Left cardiac atrium (tissue), 4 donors: ENCODE data around the gene GTF2I. TPM values are rescaled to one million over a fixed set of nuclear protein-coding genes. Genes with fewer than 3 reads are reported as not detected.
A peak's percentile ranks its signal among the peaks of the same experiment; 100 is the strongest.
"Not testable (repeated sequence)": the region's sequence is repeated elsewhere in the genome, so short reads cannot be mapped to it uniquely, and the experiment has no call there.

Experiments used
- ATAC-seq, 2 donors: fragments of 200-7000 bp; cut with Tn5 transposase; one replicate each; pipeline ENCODE4 v1.9.1; 2020; ENCODE audit warnings: mild to moderate bottlenecking in 2 of 2, moderate library complexity in 2 of 2
- DNase-seq: peaks from one replicate; pipeline ENCODE4 v3.0.0-alpha.2; 2020
- intact Hi-C, 2 donors: fragments of 100-400 bp; cut with DNase I; formaldehyde crosslinking; loops; one replicate each; pipeline versions ENCODE4 v1.14.1 to v1.15.1; 2022 to 2023
- total RNA-seq, 2 donors: library from RNA; stranded (reverse); fragmentation: NEBNext Ultra II Directional; extraction: Animal tissue kit (Norgen Biotek cat#: 25700); gene quantifications; one replicate each; pipeline ENCODE4 v1.2.1, GENCODE V29; 2021
- donor health status: DM: no; HTN: yes; CAD: no.
- donor health status: DM: no; HTN: yes; CAD: no; lungs with severe emphysema.
- donor health status: DM: yes; HTN: yes; CAD: no.
- donor health status: Dilated cardiomyopathy.

Gene GTF2I
- total RNA-seq, 2 donors from 2014 or later = 131 to 132 TPM

- no peak for ATAC-seq
- DNase-seq = no peak
- intact Hi-C loops = no loop called here
Measured at GRCh38 chr7:74690474-74690873, 33.0 kb downstream of the GTF2I start.

- ATAC-seq, DNase-seq, intact Hi-C loops: not testable (repeated sequence)
Measured at GRCh38 chr7:74704419-74704818, 46.9 kb downstream of the GTF2I start.

- intact Hi-C loops = no loop called here
- ATAC-seq (no peak), DNase-seq (no peak)
Measured at GRCh38 chr7:74707238-74707637, 49.7 kb downstream of the GTF2I start.

GRCh38 chr7:74708569-74709275, 51.2 kb downstream of the GTF2I start:
- intact Hi-C loops = no loop called here
- no peak for ATAC-seq
- DNase-seq = no peak

GRCh38 chr7:74709880-74710671, 52.6 kb downstream of the GTF2I start:
- intact Hi-C loops = no loop called here
- DNase-seq (no peak), ATAC-seq (no peak)

DNA sequence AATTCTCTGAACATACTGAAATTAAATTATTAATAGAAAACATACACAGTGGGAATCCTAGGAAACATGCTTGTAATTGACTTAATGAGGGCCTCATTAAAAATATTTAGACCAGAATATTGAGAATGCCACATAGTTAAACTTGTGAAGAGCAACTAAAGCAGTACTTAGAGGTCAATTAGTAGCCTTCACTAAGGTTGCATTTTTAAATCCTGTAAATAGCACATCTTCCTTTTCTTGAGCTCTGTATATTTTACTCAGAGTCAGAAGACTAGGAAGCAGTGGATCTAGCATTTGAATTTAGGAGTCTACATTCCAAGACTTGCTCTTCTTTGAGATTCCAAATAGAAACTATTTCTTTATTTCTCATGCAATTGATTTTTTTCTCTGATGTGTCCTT, 56.0 kb downstream of the GTF2I start:
- ATAC-seq (no peak), DNase-seq (no peak)
- intact Hi-C loops = no loop called here

- DNase-seq (no peak), ATAC-seq (no peak)
- intact Hi-C loops = no loop called here
Measured at GRCh38 chr7:74717889-74718288, 60.4 kb downstream of the GTF2I start.

GRCh38 chr7:74718336-74718735, 60.8 kb downstream of the GTF2I start:
- no peak for ATAC-seq
- DNase-seq = no peak
- intact Hi-C loops = no loop called here

DNA sequence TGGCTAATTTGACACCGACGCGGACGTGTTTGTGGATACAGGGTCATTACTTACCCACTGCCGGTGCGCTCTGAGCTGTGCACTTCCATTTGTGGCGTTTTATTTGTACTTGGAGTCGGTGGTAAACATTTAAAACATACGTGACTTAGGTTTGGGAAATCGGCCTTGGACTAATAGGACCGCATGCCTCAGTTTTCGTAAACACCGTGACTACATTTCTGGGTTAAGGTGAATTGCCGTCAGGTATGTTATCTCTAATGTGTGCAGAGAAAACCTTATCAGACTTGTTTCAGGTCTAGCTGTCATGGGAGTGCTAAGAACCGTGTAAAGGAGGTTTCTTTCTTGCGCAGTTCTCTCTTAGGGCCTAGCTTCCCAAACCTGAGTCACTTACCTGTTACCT, 64.6 kb downstream of the GTF2I start:
- DNase-seq = no peak
- intact Hi-C loops = no loop called here
- no peak for ATAC-seq

DNA sequence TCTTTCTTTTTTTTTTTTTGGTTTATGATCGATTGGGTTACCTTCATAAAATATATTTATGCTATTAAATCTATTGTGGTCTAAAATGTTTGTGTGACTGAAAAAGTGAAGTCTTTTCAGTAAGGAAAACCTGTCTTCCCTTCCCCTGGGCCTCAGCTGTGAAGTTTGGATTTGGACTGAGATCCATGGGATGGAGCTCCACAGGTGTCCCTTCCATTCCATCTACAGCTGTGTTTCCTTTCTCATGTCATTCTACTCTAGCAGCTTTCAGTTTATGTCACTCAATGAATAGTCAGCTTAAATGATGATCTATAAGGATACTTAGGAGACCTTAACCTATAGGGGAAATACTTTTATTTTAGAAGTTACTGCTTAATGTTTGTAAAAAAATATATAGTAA, 68.3 kb downstream of the GTF2I start:
- intact Hi-C loops = no loop called here
- ATAC-seq (no peak), DNase-seq (no peak)

- DNase-seq = no peak
- ATAC-seq = no peak
- intact Hi-C loops = no loop called here
Measured at GRCh38 chr7:74726309-74727101, 69.0 kb downstream of the GTF2I start.

DNA sequence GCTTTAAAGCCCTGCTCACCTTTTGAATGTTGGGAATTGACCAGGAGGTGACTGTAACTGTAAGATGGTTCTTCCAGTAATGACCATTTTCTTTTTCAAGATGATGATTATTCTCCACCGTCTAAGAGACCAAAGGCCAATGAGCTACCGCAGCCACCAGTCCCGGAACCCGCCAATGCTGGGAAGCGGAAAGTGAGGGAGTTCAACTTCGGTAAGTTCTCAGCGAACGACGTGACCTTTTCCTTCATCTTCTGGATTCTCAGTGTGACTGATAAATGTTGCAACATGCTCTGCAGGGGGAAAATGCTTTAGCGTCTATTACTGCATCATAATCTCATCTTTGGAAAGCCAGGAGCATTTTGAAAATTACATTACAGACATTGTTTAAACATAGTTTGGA, 71.2 kb downstream of the GTF2I start:
- DNase-seq, ATAC-seq, intact Hi-C loops: not testable (repeated sequence)

DNA sequence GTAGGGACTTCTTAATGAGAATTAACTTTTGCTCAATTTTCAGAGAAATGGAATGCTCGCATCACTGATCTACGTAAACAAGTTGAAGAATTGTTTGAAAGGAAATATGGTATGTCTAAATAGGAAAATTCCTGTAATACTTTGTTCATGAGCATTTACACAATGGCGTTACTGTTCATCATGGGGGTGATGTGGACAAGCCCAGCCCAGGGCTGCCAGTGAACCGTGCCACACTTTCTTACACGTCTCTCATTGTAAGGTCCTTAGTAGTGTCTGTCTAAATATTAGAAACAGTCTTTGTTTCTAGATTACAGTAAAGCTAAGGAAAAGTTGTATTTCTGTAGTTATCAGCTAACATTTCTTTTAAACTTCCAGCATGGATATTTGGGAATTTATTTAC, 72.7 kb downstream of the GTF2I start:
- intact Hi-C loops, DNase-seq, ATAC-seq: not testable (repeated sequence)

DNA sequence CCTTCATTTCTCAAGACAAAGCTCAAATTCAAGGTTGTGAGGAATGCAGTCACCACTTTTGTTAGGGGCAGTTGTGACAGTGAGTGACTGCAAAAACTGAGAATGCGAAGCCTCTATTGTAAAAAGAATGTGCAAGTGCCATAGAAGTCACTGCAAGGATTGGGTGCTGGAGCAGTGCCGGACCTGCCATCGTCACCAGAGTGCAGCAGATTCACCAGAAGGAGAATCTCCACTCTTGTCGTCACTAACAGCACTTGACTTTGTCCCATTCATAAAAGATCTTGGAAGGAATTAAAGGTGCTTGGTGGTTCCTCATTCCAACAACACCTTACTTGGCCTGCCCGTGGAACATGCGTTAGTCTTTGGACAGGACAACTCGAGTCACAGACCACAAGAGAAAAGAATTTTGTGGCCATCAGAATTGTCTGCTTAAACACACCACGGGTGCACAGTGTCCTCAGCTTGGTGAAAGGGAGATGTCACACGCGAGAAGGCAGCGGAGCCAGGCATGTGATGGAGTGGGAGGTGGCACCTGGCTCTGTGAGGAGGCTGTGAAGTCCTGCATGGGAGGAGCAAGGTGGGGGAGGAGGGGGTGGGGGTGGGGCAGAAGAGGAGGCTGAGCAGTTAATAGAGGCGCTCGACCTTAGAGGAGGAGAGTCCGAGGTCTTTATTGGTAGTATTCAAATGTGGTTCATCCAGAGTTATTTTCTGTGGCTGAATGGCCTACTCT, 82.6 kb downstream of the GTF2I start:
- DNase-seq, ATAC-seq, intact Hi-C loops: not testable (repeated sequence)

DNA sequence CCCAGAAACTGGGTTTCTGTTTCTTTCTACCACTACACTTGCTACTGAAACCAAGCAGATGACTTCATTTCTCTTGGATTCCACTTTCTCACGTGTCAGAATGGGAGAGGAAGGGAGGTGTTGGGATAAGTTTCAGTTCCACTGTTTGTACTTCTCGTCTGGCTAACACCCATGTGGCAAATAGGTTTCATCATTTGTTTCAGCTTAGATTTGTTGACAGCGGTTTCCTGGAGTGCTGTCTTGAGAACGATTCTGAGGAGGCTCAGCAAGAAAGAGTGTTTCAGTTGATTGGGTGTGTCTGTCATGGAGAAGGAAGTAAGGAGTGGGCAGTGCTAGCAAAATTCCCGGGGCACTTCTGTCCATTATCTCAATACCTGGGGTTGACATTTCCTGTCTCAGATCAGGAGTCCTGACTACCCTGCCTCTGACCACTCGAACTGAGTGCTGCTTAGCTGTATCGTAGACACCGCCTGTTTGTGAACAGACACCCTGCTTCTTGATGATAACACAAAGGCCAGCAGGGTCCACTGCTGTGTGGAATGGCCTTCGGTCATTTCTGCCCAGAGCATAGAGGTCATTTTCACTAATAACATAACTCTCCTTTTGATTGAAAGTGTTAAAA, 86.5 kb downstream of the GTF2I start:
- DNase-seq, intact Hi-C loops: not testable (repeated sequence)
- peak; percentile 61 to 88 for ATAC-seq

- intact Hi-C loops, DNase-seq: not testable (repeated sequence)
- ATAC-seq = peak; percentile 79 to 86
Measured at GRCh38 chr7:74753921-74754482, 96.5 kb downstream of the GTF2I start.

DNA sequence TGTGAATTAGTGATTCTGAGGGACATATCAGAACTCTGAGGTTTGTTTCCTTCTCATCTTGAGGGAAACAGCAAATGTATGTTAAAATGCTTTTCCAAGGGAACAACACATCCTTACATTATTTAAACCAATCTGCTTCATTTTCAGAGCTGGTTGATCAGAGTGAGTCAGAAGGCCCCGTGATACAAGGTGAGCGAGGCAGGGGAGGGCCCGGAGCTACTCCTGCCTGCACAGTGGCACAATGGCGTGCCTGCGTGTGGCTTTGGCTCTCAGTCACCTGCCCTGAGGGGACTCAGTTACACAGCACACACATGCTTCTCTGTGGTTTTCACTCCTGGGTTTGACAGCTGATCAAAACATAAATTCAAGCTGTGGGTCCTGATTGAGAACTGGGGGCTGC, 99.2 kb downstream of the GTF2I start:
- ATAC-seq, DNase-seq, intact Hi-C loops: not testable (repeated sequence)

DNA sequence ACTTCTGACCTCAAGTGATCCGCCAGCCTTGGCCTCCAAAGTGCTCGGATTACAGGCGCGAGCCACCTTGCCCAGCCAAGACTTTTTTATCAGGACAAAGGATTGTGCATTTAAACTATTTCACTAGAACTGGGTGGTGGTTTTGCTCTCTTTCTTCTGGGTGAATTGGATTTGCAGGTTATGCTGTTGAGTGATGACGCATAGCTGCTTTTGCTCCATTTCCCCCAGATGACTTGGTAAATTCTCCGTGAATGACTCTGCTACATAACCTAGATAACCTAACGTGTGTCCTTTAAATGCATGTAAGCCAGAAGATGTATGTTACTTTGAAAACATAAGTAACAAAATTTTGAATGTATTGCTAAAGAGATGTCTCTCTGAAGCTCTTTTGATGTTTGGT, 100.8 kb downstream of the GTF2I start:
- DNase-seq, ATAC-seq, intact Hi-C loops: not testable (repeated sequence)
